ENCODE results near the gene SMARCD2. TPM values are rescaled to one million over a fixed set of nuclear protein-coding genes. Genes with fewer than 3 reads are reported as not detected.
"Not testable (repeated sequence)": the region's sequence is repeated elsewhere in the genome, so short reads cannot be mapped to it uniquely, and the experiment has no call there.

SMARCD2 gene
- total RNA-seq, 1 donor from 2014 or later = 49.2 TPM

DNA sequence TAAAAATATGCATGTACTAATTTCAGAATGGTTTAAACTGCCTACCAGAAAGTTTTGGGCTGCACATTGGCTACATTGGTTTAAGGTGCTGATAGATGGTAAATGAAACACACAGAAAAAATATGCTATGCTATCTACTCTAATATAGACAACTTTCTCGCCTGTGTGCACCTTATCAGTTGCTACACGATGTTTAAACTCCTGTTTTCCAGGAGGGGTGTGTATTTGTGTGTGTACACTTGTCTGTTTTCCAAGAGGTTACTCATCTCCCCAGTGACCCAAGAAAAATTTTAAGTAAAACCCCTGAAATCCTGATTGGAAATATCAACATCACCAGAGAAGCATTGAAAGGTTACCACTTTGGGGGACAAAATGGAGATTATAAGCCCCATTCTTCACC lies 36.9 kb downstream of the SMARCD2 start:
- DNase-seq (ENCODE audit: low read depth in 2 of 2) = no peak

- no peak for DNase-seq (ENCODE audit: low read depth in 2 of 2)
Measured at GRCh38 chr17:63804328-63804727, 38.2 kb downstream of the SMARCD2 start.

- no peak for DNase-seq (ENCODE audit: low read depth in 2 of 2)
Measured at GRCh38 chr17:63800783-63801182, 41.7 kb downstream of the SMARCD2 start.

- no peak for DNase-seq (ENCODE audit: low read depth in 2 of 2)
Measured at GRCh38 chr17:63798572-63799106, 43.8 kb downstream of the SMARCD2 start.

DNA sequence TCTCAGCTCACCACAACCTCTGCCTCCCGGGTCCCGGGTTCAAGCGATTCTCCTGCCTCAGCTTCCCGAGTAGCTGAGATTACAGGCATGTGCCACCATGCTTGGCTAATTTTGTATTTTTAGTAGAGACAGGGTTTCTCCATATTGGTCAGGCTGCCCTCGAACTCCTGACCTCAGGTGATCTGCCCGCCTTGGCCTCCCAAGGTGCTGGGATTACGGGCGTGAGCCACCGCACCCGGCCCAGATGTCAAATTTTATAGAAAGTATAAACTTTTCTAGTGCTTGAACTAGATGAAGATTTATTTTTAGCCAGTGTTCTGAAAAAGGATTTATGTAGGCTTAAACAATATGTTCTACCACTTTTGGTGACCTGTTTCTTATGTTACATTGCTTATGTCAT lies 46.1 kb downstream of the SMARCD2 start:
- DNase-seq (ENCODE audit: low read depth in 2 of 2) = not testable (repeated sequence)

- no peak for DNase-seq (ENCODE audit: low read depth in 2 of 2)
Measured at GRCh38 chr17:63792055-63792729, 50.3 kb downstream of the SMARCD2 start.

DNA sequence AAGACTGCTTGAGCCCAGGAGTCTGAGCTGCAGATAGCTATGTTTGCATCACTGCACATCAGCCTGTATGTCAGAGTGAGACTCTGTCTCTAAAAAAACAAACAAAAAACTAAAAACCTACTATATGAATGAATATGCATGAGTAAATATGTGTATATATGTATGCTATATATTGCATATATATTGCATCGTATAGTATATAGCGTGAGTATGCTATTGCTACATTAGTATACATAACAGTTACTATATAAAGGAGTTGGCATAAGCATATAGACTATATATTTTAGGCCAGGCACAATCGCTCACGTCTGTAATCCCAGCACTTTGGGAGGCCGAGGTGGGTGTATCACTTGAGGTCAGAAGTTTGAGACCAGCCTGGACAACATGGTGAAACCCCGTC lies 52.4 kb downstream of the SMARCD2 start:
- DNase-seq (ENCODE audit: low read depth in 2 of 2) = no peak

- DNase-seq (ENCODE audit: low read depth in 2 of 2) = no peak
Measured at GRCh38 chr17:63786971-63787711, 55.3 kb downstream of the SMARCD2 start.

DNA sequence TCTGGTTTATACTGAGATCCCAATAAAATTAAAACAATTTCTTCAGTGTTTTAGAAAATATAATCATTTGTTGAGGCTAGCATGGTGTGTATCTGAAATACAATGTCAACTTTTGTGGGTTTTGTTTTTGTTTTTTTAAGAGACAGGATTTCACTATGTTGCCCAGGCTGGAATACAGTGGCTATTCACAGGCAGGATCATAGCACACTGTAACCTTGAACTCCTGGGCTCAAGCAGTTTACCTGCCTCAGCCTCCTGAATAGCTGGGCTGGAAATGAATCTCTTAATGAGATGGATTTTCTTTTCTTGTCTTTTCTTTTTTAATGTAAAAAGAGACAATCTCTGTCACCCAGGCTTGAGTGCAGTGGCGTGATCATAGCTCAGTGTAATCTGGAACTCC lies 56.4 kb downstream of the SMARCD2 start:
- no peak for DNase-seq (ENCODE audit: low read depth in 2 of 2)

DNA sequence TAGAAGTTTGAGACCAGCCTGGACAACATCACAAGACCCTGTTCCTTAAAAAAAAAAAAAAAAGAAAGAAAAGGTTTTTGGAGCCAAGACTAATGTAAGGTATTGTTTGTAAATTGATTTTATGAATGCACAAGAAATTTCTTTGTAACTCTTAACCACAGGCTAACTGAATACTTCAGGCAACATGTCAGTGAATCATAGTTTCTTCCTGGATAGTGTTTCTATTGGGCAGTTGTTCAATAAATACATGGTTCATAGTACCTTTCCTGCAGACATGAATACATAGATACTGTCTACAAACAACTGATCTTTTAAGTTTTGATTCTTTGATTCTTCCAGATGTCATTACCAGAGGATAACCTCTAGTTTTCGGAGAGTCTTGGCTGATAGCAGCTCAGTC lies 56.9 kb downstream of the SMARCD2 start:
- peak in 1 of 2 donors; percentile 62 for DNase-seq (ENCODE audit: low read depth in 2 of 2)

DNA sequence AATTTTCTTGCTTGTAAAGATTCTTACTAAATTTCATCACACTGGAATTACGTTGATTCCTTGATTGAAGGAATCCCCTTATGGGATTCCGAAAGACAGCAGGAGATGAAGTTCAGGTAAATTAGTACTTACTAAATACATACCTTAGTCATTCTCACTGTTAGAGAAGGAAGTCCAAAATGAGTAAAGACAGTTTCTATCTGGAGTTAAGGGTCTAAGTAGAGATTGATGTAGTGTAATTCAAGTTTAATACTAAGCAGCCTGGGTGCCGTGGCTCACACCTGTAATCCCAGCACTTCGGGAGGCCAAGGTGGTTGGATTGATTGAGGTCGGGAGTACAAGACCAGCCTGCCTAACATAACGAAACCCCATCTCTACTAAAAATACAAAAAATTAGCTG lies 59.0 kb downstream of the SMARCD2 start:
- DNase-seq (ENCODE audit: low read depth in 2 of 2) = no peak

Other genes with a start within 250 kb of the SMARCD2 start
- gene TACO1, start 241.8 kb downstream of the SMARCD2 start, total RNA-seq = 13.3 and 14.6 TPM in 2 replicates
- 74.8 and 108 TPM in 2 replicates for gene MAP3K3, start 220.3 kb downstream of the SMARCD2 start, total RNA-seq
- gene LIMD2, start 142.6 kb downstream of the SMARCD2 start, total RNA-seq = 15.3 and 18.8 TPM in 2 replicates
- 15.3 and 29.0 TPM in 2 replicates for gene STRADA, start 100.9 kb downstream of the SMARCD2 start, total RNA-seq
- 59.5 and 91.3 TPM in 2 replicates for gene CCDC47, start 69.1 kb downstream of the SMARCD2 start, total RNA-seq
- gene DDX42, start 68.5 kb downstream of the SMARCD2 start, total RNA-seq = 36.6 and 45.2 TPM in 2 replicates
- gene PSMC5, start 15.3 kb downstream of the SMARCD2 start, total RNA-seq = 59.9 and 70.6 TPM in 2 replicates
- gene FTSJ3, start 15.0 kb downstream of the SMARCD2 start, total RNA-seq = 51.4 and 59.9 TPM in 2 replicates
- not detected in 2 replicates for gene CSH2, start 31.0 kb upstream of the SMARCD2 start, total RNA-seq
- not detected in 2 replicates for gene GH2, start 39.3 kb upstream of the SMARCD2 start, total RNA-seq
- not detected in 2 replicates for gene CSH1, start 53.9 kb upstream of the SMARCD2 start, total RNA-seq
- not detected in 2 replicates for gene CSHL1, start 68.6 kb upstream of the SMARCD2 start, total RNA-seq
- gene GH1, start 76.2 kb upstream of the SMARCD2 start, total RNA-seq = not detected in 2 replicates
- 1.5 TPM in 1 of 2 replicates, not detected in the other for gene CD79B, start 89.6 kb upstream of the SMARCD2 start, total RNA-seq
- under 0.01 TPM in 1 of 2 replicates, not detected in the other for gene SCN4A, start 130.2 kb upstream of the SMARCD2 start, total RNA-seq
- gene PRR29, start 155.7 kb upstream of the SMARCD2 start, total RNA-seq = 0.44 and 0.60 TPM in 2 replicates
- gene ICAM2, start 177.9 kb upstream of the SMARCD2 start, total RNA-seq = 257 and 282 TPM in 2 replicates

Data from lung microvascular endothelial cell (primary cell).